Measurements from ENCODE around the gene DZIP1L.

- TF ChIP-seq CTCF (IDR thresholded peaks at IDR 0.05), result no peak
- no peak for TF ChIP-seq EP300 (IDR thresholded peaks at IDR 0.05)
- no peak for TF ChIP-seq POLR2A (IDR thresholded peaks at IDR 0.05)
Observed at GRCh38 chr3:138042043-138042442, 73.4 kb downstream of the DZIP1L start.
